HEK293 (cell line): ENCODE results near the gene RPS21.

Source experiments
- BCL11A ChIP-seq: fragments of 450-650 bp; formaldehyde crosslinking; IDR thresholded peaks from 2 replicates; pipeline ENCODE4 v1.5.1; 2016; ENCODE audit warnings: low read depth, missing biosample characterization, missing genetic modification characterization
- BCL11B ChIP-seq: fragments of 450-650 bp; formaldehyde crosslinking; IDR thresholded peaks from 2 replicates; pipeline ENCODE4 v1.5.1; 2016; ENCODE audit warnings: low read depth, missing biosample characterization, missing genetic modification characterization
- KLF1 ChIP-seq: fragments of 450-650 bp; formaldehyde crosslinking; IDR thresholded peaks from 2 replicates; pipeline ENCODE4 v1.5.1; 2016; ENCODE audit warnings: missing biosample characterization, missing genetic modification characterization
- KLF8 ChIP-seq: fragments of 450-650 bp; formaldehyde crosslinking; IDR thresholded peaks from 2 replicates; pipeline ENCODE4 v1.5.1; 2016; ENCODE audit warnings: missing biosample characterization, missing genetic modification characterization
- ZBTB21 ChIP-seq: fragments of 450-650 bp; formaldehyde crosslinking; IDR thresholded peaks from 2 replicates; pipeline ENCODE4 v1.5.1; 2017; ENCODE audit warnings: missing biosample characterization, missing genetic modification characterization
- ZFP3 ChIP-seq: fragments of 450-650 bp; formaldehyde crosslinking; IDR thresholded peaks from 2 replicates; pipeline ENCODE4 v1.5.1; 2016; ENCODE audit warnings: low read depth, missing biosample characterization, missing genetic modification characterization
- ZNF140 ChIP-seq: fragments of 450-650 bp; formaldehyde crosslinking; IDR thresholded peaks from 2 replicates; pipeline ENCODE4 v1.5.1; 2016; ENCODE audit warnings: missing biosample characterization, missing genetic modification characterization
- ZNF302 ChIP-seq: fragments of 450-650 bp; formaldehyde crosslinking; IDR thresholded peaks from 2 replicates; pipeline ENCODE4 v1.5.1; 2016; ENCODE audit warnings: missing biosample characterization, missing genetic modification characterization, low read depth
- ZNF324 ChIP-seq: fragments of 450-650 bp; formaldehyde crosslinking; IDR thresholded peaks from 2 replicates; pipeline ENCODE4 v1.5.1; 2016; ENCODE audit warnings: missing biosample characterization, missing genetic modification characterization
- ZNF37A ChIP-seq: fragments of 450-650 bp; IDR thresholded peaks from 2 replicates; pipeline ENCODE4 v1.5.1; 2018; ENCODE audit warnings: missing biosample characterization, missing genetic modification characterization
- ZNF501 ChIP-seq: fragments of 450-650 bp; formaldehyde crosslinking; IDR thresholded peaks from 2 replicates; pipeline ENCODE4 v1.5.1; 2016; ENCODE audit warnings: missing biosample characterization, missing genetic modification characterization
- ZNF514 ChIP-seq: fragments of 450-650 bp; formaldehyde crosslinking; IDR thresholded peaks from 2 replicates; pipeline ENCODE4 v1.5.1; 2016; ENCODE audit warnings: missing biosample characterization, missing genetic modification characterization
- ZNF555 ChIP-seq: fragments of 450-650 bp; formaldehyde crosslinking; conservative IDR thresholded peaks from 2 replicates; pipeline ENCODE4 v1.5.1; 2017; ENCODE audit warnings: missing biosample characterization, mild to moderate bottlenecking, missing genetic modification characterization, inconsistent platforms
- ZNF610 ChIP-seq: fragments of 450-650 bp; formaldehyde crosslinking; IDR thresholded peaks from 2 replicates; pipeline ENCODE4 v1.5.1; 2016; ENCODE audit warnings: missing biosample characterization, missing genetic modification characterization, borderline replicate concordance
- ZNF660 ChIP-seq: fragments of 450-650 bp; IDR thresholded peaks from 2 replicates; pipeline ENCODE4 v1.5.1; 2018; ENCODE audit warnings: missing biosample characterization, mild to moderate bottlenecking, missing genetic modification characterization
- ZNF777 ChIP-seq: fragments of 450-650 bp; formaldehyde crosslinking; IDR thresholded peaks from 2 replicates; pipeline ENCODE4 v1.5.1; 2017; ENCODE audit warnings: missing biosample characterization, missing genetic modification characterization, borderline replicate concordance
- TF ChIP-seq, protein P1 (sequence below): fragments of 450-650 bp; formaldehyde crosslinking; IDR thresholded peaks from 2 replicates; pipeline ENCODE4 v1.5.1; 2016; ENCODE audit warnings: missing biosample characterization, missing genetic modification characterization, low read depth
- TF ChIP-seq, protein P2 (sequence below): fragments of 450-650 bp; formaldehyde crosslinking; IDR thresholded peaks from 2 replicates; pipeline ENCODE4 v1.5.1; 2016; ENCODE audit warnings: missing biosample characterization, missing genetic modification characterization, borderline replicate concordance
- TF ChIP-seq, protein P3 (sequence below): fragments of 450-650 bp; IDR thresholded peaks from 2 replicates; pipeline ENCODE4 v1.5.1; 2018; ENCODE audit warnings: missing biosample characterization, missing genetic modification characterization
- TF ChIP-seq, protein P4 (sequence below): fragments of 450-650 bp; formaldehyde crosslinking; IDR thresholded peaks from 2 replicates; pipeline ENCODE4 v1.5.1; 2016; ENCODE audit warnings: missing biosample characterization, missing genetic modification characterization

The RPS21 gene

DNA sequence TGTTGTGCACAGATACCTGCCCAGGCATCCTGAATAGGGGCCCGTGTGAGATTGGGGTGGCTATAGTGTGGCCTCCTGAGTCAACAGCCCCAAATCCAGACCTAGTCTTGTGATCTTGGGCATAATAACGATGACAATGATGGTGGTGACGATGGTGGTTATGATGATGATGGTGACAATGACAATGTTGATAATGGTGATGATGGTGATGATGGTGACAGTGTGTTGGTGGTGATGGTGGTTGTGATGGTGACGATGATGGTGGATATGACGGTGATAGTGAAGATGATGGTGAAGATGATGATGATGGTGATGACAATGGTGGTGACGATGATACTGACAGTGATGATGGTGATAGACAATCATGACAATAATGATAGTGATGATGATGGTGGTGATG is 5.1 kb upstream of the RPS21 start (continued):
- no peak for TF ChIP-seq ZNF501 (tag by site-specific recombination)
- TF ChIP-seq ZFP3 (tag by site-specific recombination), result no peak
- no peak for TF ChIP-seq ZNF777 (tag by site-specific recombination)
- no peak for TF ChIP-seq ZNF302 (tag by site-specific recombination)
- no peak for TF ChIP-seq KLF8 (tag by site-specific recombination)
- no peak for TF ChIP-seq BCL11B (tag by site-specific recombination)
- TF ChIP-seq ZNF660 (tag by site-specific recombination), result no peak
- TF ChIP-seq ZNF610 (tag by site-specific recombination), result no peak
- TF ChIP-seq ZNF555 (tag by site-specific recombination), result no peak
- no peak for TF ChIP-seq ZBTB21
- peak; percentile 16; the same call in 1 of the 2 replicates for TF ChIP-seq ZNF514 (tag by site-specific recombination)
- TF ChIP-seq ZNF324 (tag by site-specific recombination), result no peak
- TF ChIP-seq, protein P1, sequence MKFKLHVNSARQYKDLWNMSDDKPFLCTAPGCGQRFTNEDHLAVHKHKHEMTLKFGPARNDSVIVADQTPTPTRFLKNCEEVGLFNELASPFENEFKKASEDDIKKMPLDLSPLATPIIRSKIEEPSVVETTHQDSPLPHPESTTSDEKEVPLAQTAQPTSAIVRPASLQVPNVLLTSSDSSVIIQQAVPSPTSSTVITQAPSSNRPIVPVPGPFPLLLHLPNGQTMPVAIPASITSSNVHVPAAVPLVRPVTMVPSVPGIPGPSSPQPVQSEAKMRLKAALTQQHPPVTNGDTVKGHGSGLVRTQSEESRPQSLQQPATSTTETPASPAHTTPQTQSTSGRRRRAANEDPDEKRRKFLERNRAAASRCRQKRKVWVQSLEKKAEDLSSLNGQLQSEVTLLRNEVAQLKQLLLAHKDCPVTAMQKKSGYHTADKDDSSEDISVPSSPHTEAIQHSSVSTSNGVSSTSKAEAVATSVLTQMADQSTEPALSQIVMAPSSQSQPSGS (tag by site-specific recombination), result no peak
- TF ChIP-seq KLF1, result no peak
- TF ChIP-seq, protein P2, sequence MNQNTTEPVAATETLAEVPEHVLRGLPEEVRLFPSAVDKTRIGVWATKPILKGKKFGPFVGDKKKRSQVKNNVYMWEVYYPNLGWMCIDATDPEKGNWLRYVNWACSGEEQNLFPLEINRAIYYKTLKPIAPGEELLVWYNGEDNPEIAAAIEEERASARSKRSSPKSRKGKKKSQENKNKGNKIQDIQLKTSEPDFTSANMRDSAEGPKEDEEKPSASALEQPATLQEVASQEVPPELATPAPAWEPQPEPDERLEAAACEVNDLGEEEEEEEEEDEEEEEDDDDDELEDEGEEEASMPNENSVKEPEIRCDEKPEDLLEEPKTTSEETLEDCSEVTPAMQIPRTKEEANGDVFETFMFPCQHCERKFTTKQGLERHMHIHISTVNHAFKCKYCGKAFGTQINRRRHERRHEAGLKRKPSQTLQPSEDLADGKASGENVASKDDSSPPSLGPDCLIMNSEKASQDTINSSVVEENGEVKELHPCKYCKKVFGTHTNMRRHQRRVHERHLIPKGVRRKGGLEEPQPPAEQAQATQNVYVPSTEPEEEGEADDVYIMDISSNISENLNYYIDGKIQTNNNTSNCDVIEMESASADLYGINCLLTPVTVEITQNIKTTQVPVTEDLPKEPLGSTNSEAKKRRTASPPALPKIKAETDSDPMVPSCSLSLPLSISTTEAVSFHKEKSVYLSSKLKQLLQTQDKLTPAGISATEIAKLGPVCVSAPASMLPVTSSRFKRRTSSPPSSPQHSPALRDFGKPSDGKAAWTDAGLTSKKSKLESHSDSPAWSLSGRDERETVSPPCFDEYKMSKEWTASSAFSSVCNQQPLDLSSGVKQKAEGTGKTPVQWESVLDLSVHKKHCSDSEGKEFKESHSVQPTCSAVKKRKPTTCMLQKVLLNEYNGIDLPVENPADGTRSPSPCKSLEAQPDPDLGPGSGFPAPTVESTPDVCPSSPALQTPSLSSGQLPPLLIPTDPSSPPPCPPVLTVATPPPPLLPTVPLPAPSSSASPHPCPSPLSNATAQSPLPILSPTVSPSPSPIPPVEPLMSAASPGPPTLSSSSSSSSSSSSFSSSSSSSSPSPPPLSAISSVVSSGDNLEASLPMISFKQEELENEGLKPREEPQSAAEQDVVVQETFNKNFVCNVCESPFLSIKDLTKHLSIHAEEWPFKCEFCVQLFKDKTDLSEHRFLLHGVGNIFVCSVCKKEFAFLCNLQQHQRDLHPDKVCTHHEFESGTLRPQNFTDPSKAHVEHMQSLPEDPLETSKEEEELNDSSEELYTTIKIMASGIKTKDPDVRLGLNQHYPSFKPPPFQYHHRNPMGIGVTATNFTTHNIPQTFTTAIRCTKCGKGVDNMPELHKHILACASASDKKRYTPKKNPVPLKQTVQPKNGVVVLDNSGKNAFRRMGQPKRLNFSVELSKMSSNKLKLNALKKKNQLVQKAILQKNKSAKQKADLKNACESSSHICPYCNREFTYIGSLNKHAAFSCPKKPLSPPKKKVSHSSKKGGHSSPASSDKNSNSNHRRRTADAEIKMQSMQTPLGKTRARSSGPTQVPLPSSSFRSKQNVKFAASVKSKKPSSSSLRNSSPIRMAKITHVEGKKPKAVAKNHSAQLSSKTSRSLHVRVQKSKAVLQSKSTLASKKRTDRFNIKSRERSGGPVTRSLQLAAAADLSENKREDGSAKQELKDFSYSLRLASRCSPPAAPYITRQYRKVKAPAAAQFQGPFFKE (tag by site-specific recombination), result no peak
- TF ChIP-seq, protein P3, sequence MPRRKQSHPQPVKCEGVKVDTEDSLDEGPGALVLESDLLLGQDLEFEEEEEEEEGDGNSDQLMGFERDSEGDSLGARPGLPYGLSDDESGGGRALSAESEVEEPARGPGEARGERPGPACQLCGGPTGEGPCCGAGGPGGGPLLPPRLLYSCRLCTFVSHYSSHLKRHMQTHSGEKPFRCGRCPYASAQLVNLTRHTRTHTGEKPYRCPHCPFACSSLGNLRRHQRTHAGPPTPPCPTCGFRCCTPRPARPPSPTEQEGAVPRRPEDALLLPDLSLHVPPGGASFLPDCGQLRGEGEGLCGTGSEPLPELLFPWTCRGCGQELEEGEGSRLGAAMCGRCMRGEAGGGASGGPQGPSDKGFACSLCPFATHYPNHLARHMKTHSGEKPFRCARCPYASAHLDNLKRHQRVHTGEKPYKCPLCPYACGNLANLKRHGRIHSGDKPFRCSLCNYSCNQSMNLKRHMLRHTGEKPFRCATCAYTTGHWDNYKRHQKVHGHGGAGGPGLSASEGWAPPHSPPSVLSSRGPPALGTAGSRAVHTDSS (tag by site-specific recombination), result peak; percentile 99
- TF ChIP-seq ZNF37A (tag by site-specific recombination), result no peak
- TF ChIP-seq, protein P4, sequence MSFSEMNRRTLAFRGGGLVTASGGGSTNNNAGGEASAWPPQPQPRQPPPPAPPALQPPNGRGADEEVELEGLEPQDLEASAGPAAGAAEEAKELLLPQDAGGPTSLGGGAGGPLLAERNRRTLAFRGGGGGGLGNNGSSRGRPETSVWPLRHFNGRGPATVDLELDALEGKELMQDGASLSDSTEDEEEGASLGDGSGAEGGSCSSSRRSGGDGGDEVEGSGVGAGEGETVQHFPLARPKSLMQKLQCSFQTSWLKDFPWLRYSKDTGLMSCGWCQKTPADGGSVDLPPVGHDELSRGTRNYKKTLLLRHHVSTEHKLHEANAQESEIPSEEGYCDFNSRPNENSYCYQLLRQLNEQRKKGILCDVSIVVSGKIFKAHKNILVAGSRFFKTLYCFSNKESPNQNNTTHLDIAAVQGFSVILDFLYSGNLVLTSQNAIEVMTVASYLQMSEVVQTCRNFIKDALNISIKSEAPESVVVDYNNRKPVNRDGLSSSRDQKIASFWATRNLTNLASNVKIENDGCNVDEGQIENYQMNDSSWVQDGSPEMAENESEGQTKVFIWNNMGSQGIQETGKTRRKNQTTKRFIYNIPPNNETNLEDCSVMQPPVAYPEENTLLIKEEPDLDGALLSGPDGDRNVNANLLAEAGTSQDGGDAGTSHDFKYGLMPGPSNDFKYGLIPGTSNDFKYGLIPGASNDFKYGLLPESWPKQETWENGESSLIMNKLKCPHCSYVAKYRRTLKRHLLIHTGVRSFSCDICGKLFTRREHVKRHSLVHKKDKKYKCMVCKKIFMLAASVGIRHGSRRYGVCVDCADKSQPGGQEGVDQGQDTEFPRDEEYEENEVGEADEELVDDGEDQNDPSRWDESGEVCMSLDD (tag by site-specific recombination), result no peak; the same call in 1 of the 2 replicates
- no peak for TF ChIP-seq ZNF140 (tag by site-specific recombination)
- TF ChIP-seq BCL11A (tag by site-specific recombination), result no peak
